ENCODE measurements around the gene MYEF2. TPM values are rescaled to one million over a fixed set of nuclear protein-coding genes. Genes with fewer than 3 reads are reported as not detected.

MYEF2 gene
- total RNA-seq, 1 donor from 2014 or later, result 37.5 TPM

DNA sequence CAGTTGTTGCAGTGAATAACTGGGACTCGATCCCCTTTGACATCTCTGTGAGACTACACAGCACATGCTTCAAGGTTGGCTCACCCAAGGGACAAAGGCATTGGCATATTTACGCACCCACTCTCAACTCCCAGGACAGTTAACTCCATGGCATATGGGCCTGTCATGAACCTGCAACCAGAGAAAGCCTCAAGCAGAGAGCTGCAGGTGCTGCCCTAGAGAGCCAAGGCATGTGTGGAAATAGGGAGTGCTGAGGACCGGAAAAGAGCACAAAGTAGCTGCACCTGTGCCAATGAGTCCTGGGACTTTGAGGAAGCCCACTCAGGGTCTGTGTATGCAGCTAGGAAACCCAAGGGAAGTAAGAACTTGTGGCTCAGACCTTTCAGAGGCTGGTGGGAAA lies 90.3 kb downstream of the MYEF2 start:
- intact Hi-C loops (cut with micrococcal nuclease), result no loop called here

DNA sequence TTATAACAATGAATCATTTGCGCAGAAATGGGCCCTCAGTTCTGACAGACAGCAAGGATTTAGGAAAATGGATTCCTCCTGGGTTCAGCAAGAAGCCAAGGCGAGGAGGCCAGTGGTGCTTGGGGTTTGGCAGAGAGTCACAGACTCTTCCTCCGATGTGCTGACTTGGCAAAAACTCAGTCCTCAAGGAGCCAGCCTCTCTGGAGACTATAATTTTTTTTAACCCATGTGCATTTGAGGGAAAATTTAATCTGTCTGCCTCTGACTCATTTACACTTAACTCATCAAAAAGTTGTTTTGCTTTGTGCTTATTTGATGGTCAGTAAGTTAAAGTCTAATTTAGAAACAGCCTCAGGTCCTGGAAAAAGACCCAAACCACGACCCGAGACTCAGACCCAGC lies 91.5 kb downstream of the MYEF2 start:
- intact Hi-C loops (cut with micrococcal nuclease), result no loop called here

DNA sequence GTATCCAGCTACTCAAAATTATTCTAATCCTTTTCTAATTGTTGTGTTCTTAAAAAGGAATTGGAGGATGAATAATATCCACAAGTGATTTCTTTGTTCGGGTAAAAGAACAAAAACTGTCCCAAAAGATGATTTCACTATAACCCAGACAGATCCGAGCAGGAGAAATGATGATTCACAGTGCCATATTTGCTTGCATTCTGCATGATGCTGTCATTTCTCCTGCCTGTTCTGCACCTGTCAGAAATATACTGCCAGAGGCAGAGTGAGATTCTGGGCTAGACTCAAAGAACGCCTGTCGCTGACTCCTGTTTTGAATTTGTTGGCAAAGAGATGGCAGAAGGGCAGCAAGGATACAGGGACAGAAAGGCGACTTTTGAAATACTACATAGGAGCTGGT lies 92.0 kb downstream of the MYEF2 start:
- intact Hi-C loops (cut with micrococcal nuclease), result no loop called here

DNA sequence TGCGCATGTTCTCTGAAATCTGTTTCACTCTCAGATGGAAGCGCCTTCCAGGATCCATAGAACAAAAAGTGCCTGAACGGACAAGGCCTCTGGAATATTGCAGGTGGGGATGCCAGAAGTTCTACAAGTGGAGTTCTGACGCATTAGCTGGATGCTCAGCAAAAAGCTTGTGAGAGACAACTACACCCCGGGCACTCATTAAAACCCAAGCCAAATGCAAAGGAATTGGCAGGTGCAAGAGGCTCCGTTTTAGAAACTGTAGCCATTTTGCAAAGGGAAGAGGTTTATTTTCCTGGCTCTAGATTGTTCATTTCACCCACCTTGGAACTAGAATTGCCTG lies 92.5 kb downstream of the MYEF2 start:
- intact Hi-C loops (cut with micrococcal nuclease), result no loop called here

DNA sequence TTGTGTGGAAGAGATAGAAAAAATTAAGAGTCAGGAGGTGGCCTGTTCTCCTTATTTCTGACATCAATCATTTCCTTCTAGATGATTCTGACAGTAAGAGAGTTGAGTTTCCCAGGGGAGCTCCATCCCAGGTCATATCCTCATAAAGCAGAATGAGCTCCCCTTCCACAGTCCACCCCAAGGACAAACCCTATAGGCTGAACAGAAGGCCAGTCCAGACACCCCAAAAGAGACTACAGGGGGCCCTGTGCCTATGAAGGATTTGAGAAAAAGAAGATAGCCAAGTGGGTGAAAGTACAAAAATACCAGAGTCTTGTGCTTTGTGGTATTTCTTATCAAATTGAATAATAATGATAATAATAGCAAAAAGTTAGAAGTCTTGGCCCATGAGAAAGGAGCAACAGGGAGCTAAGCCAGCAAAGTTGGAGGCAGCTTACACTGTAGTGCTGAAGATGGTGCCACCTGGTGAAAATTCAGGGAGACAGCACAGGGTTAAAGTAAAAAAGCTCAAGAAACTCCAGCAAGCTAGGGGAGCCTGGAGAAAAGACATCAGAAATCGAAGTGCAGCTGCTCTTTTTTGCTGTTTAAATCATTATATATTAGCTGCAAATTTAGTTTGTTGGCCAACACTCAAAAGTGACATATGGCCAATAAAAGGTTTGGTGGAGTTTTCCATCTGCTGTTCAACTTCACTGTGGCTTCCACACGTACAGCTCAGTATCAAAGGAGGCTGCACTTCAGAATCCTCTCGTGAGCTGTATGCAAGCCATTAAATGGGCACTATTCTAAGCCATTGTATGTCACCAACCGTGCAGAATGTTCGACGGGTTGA lies 93.1 kb downstream of the MYEF2 start:
- intact Hi-C loops (cut with micrococcal nuclease), result no loop called here

Other genes with a start within 250 kb of the MYEF2 start
- not detected in 2 replicates for gene SLC24A5, start 57.3 kb downstream of the MYEF2 start, total RNA-seq
- gene CTXN2, start 13.4 kb upstream of the MYEF2 start, total RNA-seq, result 0.05 TPM in 1 of 2 replicates, not detected in the other
- not detected in 2 replicates for gene SLC12A1, start 28.0 kb upstream of the MYEF2 start, total RNA-seq
- gene DUT, start 153.1 kb upstream of the MYEF2 start, total RNA-seq, result 262 and 264 TPM in 2 replicates